Gastrocnemius medialis (tissue), 4 donors: ENCODE measurements around the gene TMEM129.

Experiments
- POLR2A ChIP-seq, 2 donors: fragments of 450-650 bp; IDR thresholded peaks; one replicate each; pipeline ENCODE4 v1.6.1; 2017; ENCODE audit warnings: antibody characterized with exemption in 2 of 2, mild to moderate bottlenecking in 2 of 2, moderate library complexity in 2 of 2
- TF ChIP-seq, protein P1 (sequence below), 5 experiments: fragments of 450-650 bp in 3 of 5; fragments of 200-600 bp in 2 of 5; sonication (generic) in 2 of 5; IDR thresholded peaks in 4 of 5; conservative IDR thresholded peaks in 1 of 5; 1 replicate in 4 of 5; 2 replicates in 1 of 5; pipeline ENCODE4 v1.5.1; 2016 to 2019; ENCODE audit warnings: antibody characterized with exemption in 5 of 5, mild to moderate bottlenecking in 3 of 5, moderate library complexity in 3 of 5

DNA sequence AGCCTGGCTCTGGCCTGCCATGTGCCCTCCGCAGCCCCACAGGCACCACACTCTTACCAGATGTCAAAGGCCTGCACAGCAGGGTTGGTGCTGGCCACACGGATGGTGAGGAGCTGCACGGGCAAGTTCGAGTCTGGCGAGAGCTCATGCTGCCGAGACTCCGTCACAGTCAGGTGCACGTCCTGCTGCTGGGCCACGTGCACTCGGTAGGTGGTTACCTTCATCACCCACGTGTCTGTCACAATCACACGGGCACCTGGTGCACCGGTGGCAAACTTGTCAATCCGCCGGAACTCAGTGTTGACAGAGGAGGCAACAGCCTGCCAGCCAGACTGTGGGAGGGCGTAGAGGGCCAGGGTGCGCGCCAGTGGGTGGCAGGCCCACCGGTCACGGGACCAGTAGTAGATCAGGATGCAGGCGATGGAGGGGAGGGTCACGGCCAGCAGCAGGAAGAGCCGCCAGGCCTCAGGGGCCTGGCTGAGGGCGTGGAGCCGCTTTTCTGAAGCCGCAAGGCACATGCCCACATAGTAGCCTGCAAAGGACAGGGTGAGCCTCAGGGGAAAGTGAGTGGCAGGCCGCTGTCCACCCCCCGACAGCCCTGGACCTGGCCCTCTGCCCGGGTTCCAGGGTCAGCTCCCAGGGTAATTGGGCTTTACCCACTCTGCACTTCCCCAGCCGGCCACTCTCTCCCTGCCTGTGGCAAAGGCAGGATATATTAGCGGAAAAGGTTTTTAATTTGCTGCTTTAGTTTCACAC lies 2.9 kb downstream of the TMEM129 start:
- TF ChIP-seq, protein P1, sequence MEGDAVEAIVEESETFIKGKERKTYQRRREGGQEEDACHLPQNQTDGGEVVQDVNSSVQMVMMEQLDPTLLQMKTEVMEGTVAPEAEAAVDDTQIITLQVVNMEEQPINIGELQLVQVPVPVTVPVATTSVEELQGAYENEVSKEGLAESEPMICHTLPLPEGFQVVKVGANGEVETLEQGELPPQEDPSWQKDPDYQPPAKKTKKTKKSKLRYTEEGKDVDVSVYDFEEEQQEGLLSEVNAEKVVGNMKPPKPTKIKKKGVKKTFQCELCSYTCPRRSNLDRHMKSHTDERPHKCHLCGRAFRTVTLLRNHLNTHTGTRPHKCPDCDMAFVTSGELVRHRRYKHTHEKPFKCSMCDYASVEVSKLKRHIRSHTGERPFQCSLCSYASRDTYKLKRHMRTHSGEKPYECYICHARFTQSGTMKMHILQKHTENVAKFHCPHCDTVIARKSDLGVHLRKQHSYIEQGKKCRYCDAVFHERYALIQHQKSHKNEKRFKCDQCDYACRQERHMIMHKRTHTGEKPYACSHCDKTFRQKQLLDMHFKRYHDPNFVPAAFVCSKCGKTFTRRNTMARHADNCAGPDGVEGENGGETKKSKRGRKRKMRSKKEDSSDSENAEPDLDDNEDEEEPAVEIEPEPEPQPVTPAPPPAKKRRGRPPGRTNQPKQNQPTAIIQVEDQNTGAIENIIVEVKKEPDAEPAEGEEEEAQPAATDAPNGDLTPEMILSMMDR (IDR thresholded peaks at IDR 0.05 in 4 of 5, conservative IDR thresholded peaks at IDR 0.05 in 1 of 5), result no peak
- no peak for TF ChIP-seq POLR2A (IDR thresholded peaks at IDR 0.05)
